ENCODE measurements around the gene C2CD2.

Gene C2CD2

GRCh38 chr21:41901099-41901498, 52.7 kb downstream of the C2CD2 start:
- H3K4me3 ChIP-seq (ENCODE audit: low read depth, low read length) = no peak overlapping the region
- DNase-seq (ENCODE audit: low read depth, low spot score) = no peak
- TF ChIP-seq CTCF (IDR thresholded peaks at IDR 0.05; ENCODE audit: low read depth, low read length) = no peak
- in situ Hi-C loops (cut with HindIII; ENCODE audit: low sequenced_read_pairs) = no loop called here

- no peak for DNase-seq (ENCODE audit: low read depth, low spot score)
- TF ChIP-seq CTCF (IDR thresholded peaks at IDR 0.05; ENCODE audit: low read depth, low read length) = no peak
- in situ Hi-C loops (cut with HindIII; ENCODE audit: low sequenced_read_pairs) = no loop called here
- no peak overlapping the region for H3K4me3 ChIP-seq (ENCODE audit: low read depth, low read length)
These were observed 53.4 kb downstream of the C2CD2 start for GRCh38 chr21:41900401-41900800.

DNA sequence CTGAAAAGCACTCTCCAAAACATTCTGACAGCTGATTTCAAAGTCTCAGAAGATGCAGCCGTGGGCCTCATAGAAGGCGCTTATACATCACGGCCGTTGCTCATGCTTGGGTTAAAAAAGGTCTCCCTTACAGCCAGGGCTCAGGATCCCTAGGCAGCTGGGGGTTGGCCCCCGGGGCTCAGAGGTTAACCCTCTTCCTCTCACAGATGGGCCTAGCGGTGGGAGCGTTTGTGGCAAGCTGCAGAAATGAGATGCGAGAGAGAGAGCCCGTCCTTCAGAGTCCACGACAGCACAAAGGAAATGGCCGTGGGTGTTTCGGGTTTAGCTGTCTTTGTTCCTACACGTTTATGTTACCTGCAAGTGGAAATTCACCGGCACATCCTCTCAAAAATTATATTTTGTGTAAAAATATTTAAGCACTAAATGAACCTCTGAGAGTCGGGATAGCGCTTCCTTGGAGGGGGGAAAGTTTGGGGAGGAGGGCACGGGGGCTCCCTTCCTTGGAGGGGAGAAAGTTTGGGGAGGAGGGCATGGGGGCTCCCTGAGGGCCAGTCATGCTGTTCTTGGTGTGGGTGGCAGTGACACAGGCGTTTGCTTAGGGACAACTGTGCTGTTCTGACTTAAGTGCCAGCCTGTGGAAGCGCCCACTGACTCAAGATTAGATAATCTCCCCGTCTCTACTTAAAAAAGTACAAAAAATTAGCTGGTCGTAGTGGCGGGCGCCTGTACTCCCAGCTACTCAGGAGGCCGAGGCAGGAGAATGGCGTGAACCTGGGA, 54.2 kb downstream of the C2CD2 start:
- in situ Hi-C loops (cut with HindIII; ENCODE audit: low sequenced_read_pairs) = no loop called here
- no peak overlapping the region for H3K4me3 ChIP-seq (ENCODE audit: low read depth, low read length)
- TF ChIP-seq CTCF (IDR thresholded peaks at IDR 0.05; ENCODE audit: low read depth, low read length) = no peak
- DNase-seq (ENCODE audit: low read depth, low spot score) = no peak

- no peak for DNase-seq (ENCODE audit: low read depth, low spot score)
- no peak overlapping the region for H3K4me3 ChIP-seq (ENCODE audit: low read depth, low read length)
- in situ Hi-C loops (cut with HindIII; ENCODE audit: low sequenced_read_pairs) = no loop called here
- TF ChIP-seq CTCF (IDR thresholded peaks at IDR 0.05; ENCODE audit: low read depth, low read length) = no peak
These were observed 54.8 kb downstream of the C2CD2 start for GRCh38 chr21:41898998-41899397.

GRCh38 chr21:41897700-41898099, 56.1 kb downstream of the C2CD2 start:
- no peak for TF ChIP-seq CTCF (IDR thresholded peaks at IDR 0.05; ENCODE audit: low read depth, low read length)
- in situ Hi-C loops (cut with HindIII; ENCODE audit: low sequenced_read_pairs) = no loop called here
- H3K4me3 ChIP-seq (ENCODE audit: low read depth, low read length) = no peak overlapping the region
- no peak for DNase-seq (ENCODE audit: low read depth, low spot score)

GRCh38 chr21:41897047-41897669, 56.7 kb downstream of the C2CD2 start:
- in situ Hi-C loops (cut with HindIII; ENCODE audit: low sequenced_read_pairs) = no loop called here
- TF ChIP-seq CTCF (IDR thresholded peaks at IDR 0.05; ENCODE audit: low read depth, low read length) = no peak
- DNase-seq (ENCODE audit: low read depth, low spot score) = no peak
- no peak overlapping the region for H3K4me3 ChIP-seq (ENCODE audit: low read depth, low read length)
